Osteoblast (primary cell): ENCODE measurements around the gene SRSF8. TPM values are rescaled to one million over a fixed set of nuclear protein-coding genes. Genes with fewer than 3 reads are reported as not detected.

Source experiments
- DNase-seq: peaks from one replicate; pipeline ENCODE4 v3.0.0; 2011; ENCODE audit warnings: low spot score, mixed read lengths; ENCODE audit not compliant: insufficient read length; ENCODE audit errors: missing footprints
- H2AFZ ChIP-seq: 2 replicates; pipeline ENCODE4 v1.6.0; 2011; ENCODE audit warnings: mild to moderate bottlenecking, low read length
- H3K27ac ChIP-seq: 2 replicates; pipeline ENCODE4 v1.5.1; 2011; ENCODE audit warnings: mild to moderate bottlenecking, low read depth, low read length, moderate library complexity
- H3K27me3 ChIP-seq: 2 replicates; pipeline ENCODE4 v1.6.0; 2012; ENCODE audit warnings: mild to moderate bottlenecking, control low read depth, inconsistent platforms, low read length, moderate library complexity; ENCODE audit not compliant: insufficient read depth
- H3K36me3 ChIP-seq: 2 replicates; pipeline ENCODE4 v1.5.1; 2011; ENCODE audit warnings: mild to moderate bottlenecking, low read length, control low read depth, moderate library complexity; ENCODE audit not compliant: insufficient read depth
- H3K4me1 ChIP-seq: 2 replicates; pipeline ENCODE4 v1.5.1; 2011; ENCODE audit warnings: mild to moderate bottlenecking, low read length, control low read depth, moderate library complexity; ENCODE audit not compliant: insufficient read depth
- H3K4me2 ChIP-seq: 2 replicates; pipeline ENCODE4 v1.6.0; 2011; ENCODE audit warnings: mild to moderate bottlenecking, low read length; ENCODE audit not compliant: insufficient read depth
- H3K4me3 ChIP-seq: fragments of 200-600 bp; sonication (generic); 3 replicates; pipeline ENCODE4 v1.5.1; 2012; ENCODE audit warnings: mild to moderate bottlenecking, low read length, inconsistent platforms; ENCODE audit not compliant: insufficient read depth
- H3K79me2 ChIP-seq: 2 replicates; pipeline ENCODE4 v1.6.0; 2012; ENCODE audit warnings: mild to moderate bottlenecking, low read length, control low read depth, inconsistent platforms; ENCODE audit not compliant: insufficient read depth
- H3K9me3 ChIP-seq: 2 replicates; pipeline ENCODE4 v1.5.1; 2011; ENCODE audit warnings: low read depth, low read length, control low read depth
- H4K20me1 ChIP-seq: 2 replicates; pipeline ENCODE4 v1.6.0; 2012; ENCODE audit warnings: mild to moderate bottlenecking, low read length, control low read depth; ENCODE audit not compliant: insufficient read depth
- total RNA-seq: library from RNA; depleted of rRNA; stranded (reverse); fragments of >200 nt; gene quantifications from 2 replicates; pipeline ENCODE4 v1.2.3, GENCODE V29; 2012
- TF ChIP-seq, protein P1 (sequence below): IDR thresholded peaks from 2 replicates; pipeline ENCODE4 v1.5.1; 2011; ENCODE audit warnings: mild to moderate bottlenecking, low read depth, low read length, moderate library complexity; ENCODE audit errors: extremely low read depth

Gene SRSF8
- total RNA-seq, 1 donor, result 20.6 TPM

DNA sequence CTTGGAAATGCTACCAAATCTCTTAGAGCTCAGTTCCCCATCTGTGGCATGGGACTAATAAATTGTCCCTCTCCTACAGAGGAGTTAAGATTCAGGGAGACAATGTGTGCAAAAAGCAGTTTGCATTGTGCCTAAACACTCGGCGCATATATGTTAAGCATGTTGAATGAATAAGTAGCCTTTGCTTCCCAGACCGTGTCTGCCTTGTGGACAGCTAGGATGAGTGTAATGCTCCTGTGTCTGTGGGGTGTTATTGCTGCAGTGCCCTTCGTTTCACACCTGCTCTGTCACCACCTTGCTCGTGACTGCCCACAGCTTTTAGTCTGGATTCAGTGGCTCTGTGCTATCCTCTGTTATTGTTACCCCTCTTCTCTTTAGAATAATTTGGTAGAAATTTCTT lies 37.0 kb downstream of the SRSF8 start:
- Histone ChIP-seq H3K27me3 (no peaks in the 10 kb centered on the region), H3K79me2 (peaks cover 33% of the 10 kb centered on the region), H3K9me3 (no peaks in the 10 kb centered on the region), H3K27ac (no peak overlapping the region), H2AFZ (no peak overlapping the region), H3K4me1 (peaks cover 15% of the 10 kb centered on the region), H3K4me3 (no peak overlapping the region), H3K4me2 (no peak overlapping the region), H3K36me3 (no peaks in the 10 kb centered on the region), H4K20me1 (no peaks in the 10 kb centered on the region)
- TF ChIP-seq, protein P1, sequence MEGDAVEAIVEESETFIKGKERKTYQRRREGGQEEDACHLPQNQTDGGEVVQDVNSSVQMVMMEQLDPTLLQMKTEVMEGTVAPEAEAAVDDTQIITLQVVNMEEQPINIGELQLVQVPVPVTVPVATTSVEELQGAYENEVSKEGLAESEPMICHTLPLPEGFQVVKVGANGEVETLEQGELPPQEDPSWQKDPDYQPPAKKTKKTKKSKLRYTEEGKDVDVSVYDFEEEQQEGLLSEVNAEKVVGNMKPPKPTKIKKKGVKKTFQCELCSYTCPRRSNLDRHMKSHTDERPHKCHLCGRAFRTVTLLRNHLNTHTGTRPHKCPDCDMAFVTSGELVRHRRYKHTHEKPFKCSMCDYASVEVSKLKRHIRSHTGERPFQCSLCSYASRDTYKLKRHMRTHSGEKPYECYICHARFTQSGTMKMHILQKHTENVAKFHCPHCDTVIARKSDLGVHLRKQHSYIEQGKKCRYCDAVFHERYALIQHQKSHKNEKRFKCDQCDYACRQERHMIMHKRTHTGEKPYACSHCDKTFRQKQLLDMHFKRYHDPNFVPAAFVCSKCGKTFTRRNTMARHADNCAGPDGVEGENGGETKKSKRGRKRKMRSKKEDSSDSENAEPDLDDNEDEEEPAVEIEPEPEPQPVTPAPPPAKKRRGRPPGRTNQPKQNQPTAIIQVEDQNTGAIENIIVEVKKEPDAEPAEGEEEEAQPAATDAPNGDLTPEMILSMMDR, result no peak
- DNase-seq, result no peak

DNA sequence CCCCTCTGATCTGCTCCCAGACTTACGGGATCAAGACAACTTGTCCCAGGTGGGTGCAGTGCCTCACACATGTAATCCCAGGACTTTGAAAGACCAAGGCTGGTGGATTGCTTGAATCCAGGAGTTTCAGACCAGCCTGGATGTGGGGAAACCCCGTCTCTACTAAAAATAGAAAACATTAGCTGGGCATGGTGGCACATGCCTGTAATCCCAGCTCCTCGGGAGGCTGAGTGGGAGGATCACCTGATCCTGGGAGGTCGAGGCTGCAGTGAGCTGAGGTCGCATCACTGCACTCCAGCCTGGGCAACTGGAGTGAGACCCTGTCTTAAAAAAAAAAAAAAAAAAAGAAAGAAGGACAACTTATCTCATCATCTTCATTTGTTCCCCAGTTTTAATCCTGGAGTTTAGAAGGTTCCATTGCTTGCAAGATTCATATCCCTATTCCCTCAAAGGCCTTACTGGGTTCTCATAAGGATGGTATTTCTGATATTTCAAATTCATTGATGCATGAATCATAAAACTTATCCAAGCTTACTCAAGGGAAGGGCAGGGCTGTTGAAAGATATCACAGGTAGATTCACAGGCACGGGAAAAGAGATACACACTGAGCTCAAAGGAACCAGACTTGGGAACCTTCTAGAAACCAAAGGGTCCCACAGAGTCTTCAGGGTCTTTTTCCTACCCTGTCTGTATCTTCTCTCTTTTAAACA lies 37.6 kb downstream of the SRSF8 start:
- Histone ChIP-seq H3K4me1 (peaks cover 20% of the 10 kb centered on the region), H3K4me2 (no peak overlapping the region), H3K79me2 (peaks cover 27% of the 10 kb centered on the region), H3K9me3 (no peaks in the 10 kb centered on the region), H3K27me3 (no peaks in the 10 kb centered on the region), H3K36me3 (no peaks in the 10 kb centered on the region), H4K20me1 (peaks cover 4% of the 10 kb centered on the region), H3K4me3 (no peak overlapping the region), H2AFZ (no peak overlapping the region), H3K27ac (no peak overlapping the region)
- no peak for DNase-seq
- TF ChIP-seq, protein P1, result no peak

DNA sequence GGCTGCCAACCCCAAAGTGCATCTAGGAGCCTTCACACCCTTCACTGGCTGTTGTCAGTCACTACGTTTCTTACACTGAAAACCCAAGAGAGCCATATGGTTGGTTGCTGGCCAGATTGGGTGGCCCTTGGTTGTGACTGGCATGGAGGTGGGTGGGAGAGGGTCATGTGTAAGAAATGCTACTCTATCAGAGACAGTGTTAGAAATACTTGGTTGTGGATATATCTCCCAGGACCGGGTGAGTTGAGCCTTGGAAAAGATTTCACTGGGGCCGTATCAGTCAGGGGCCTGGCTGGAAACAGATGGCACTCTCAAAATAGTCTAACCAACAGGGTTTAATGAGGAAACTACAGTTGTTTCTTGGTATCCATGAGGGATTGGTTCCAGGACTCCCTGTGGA lies 38.1 kb downstream of the SRSF8 start:
- Histone ChIP-seq H3K79me2 (peaks cover 22% of the 10 kb centered on the region), H3K27me3 (no peaks in the 10 kb centered on the region), H3K4me2 (no peak overlapping the region), H2AFZ (no peak overlapping the region), H3K36me3 (no peaks in the 10 kb centered on the region), H3K9me3 (no peaks in the 10 kb centered on the region), H3K4me1 (peaks cover 24% of the 10 kb centered on the region), H3K4me3 (no peak overlapping the region), H3K27ac (no peak overlapping the region), H4K20me1 (peaks cover 10% of the 10 kb centered on the region)
- TF ChIP-seq, protein P1, result no peak
- no peak for DNase-seq

DNA sequence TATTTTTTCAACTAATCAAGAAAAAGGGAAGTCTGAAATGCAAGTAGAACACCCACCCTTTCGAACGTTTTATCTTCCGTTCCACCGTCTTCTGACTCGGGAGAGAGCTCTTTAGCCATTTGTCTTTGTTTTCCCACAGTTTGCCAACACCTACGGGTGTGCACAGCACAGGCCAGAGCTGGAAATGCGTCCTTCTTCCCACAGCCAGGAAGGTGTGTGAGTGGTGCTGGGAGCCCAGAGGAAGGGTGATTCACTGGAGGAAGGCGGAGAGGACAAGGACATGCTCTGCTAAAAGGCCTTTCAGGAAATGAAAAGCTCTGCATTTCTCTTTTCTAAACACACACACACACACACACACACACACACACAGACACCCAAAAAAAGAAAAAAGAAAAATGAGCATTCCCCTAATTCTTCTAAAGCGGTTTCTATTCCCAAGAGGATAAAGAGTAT lies 41.5 kb downstream of the SRSF8 start:
- peak; percentile 92 for DNase-seq
- peak overlapping the region; percentile 53 for H3K4me3 ChIP-seq
- H4K20me1 ChIP-seq, result peaks cover 18% of the 10 kb centered on the region
- no peak overlapping the region for H2AFZ ChIP-seq
- peaks cover 22% of the 10 kb centered on the region for H3K79me2 ChIP-seq
- no peaks in the 10 kb centered on the region for H3K27me3 ChIP-seq
- no peaks in the 10 kb centered on the region for H3K36me3 ChIP-seq
- peaks cover 24% of the 10 kb centered on the region for H3K4me1 ChIP-seq
- H3K27ac ChIP-seq, result peak overlapping the region; percentile 92
- H3K4me2 ChIP-seq, result peak overlapping the region; percentile 56
- H3K9me3 ChIP-seq, result no peaks in the 10 kb centered on the region
- TF ChIP-seq, protein P1, result no peak
